WTC11 (cell line): ENCODE measurements around the gene TRIP13. TPM values are rescaled to one million over a fixed set of nuclear protein-coding genes. Genes with fewer than 3 reads are reported as not detected.
"Not testable (repeated sequence)": the region's sequence is repeated elsewhere in the genome, so short reads cannot be mapped to it uniquely, and the experiment has no call there.

Source experiments
- ATAC-seq: fragments of 200-7000 bp; cut with Tn5 transposase; 2 replicates; pipeline ENCODE4 v1.10.0; 2021; ENCODE audit warnings: mild to moderate bottlenecking, moderate library complexity
- CTCF ChIA-PET: fragments of 300-600 bp; sonication (Branson Sonifier 250); formaldehyde crosslinking; loops from one replicate; lab custom pipeline; 2021; ENCODE audit warnings: antibody characterized with exemption; lab: Charles Lee
- POLR2A ChIA-PET: fragments of 350-600 bp; sonication (Branson Sonifier 250); formaldehyde crosslinking; loops from one replicate; lab custom pipeline; 2021; ENCODE audit warnings: antibody characterized with exemption; lab: Charles Lee
- DNase-seq: peaks from one replicate; pipeline ENCODE4 v3.0.0; 2021; ENCODE audit warnings: low spot score
- H3K27ac Mint-ChIP-seq: 2 replicates; pipeline ENCODE4 v1.8.0; 2021; ENCODE audit warnings: mixed read lengths
- H3K27me3 Mint-ChIP-seq: 2 replicates; pipeline ENCODE4 v1.8.0; 2021; ENCODE audit warnings: low read depth, mild to moderate bottlenecking, moderate library complexity, mixed read lengths
- H3K36me3 Mint-ChIP-seq: 2 replicates; pipeline ENCODE4 v1.8.0; 2021; ENCODE audit warnings: mixed read lengths
- H3K4me1 Mint-ChIP-seq: 2 replicates; pipeline ENCODE4 v1.8.0; 2022; ENCODE audit warnings: mixed read lengths
- H3K4me3 Mint-ChIP-seq: 2 replicates; pipeline ENCODE4 v1.8.0; 2021; ENCODE audit warnings: mild to moderate bottlenecking, moderate library complexity, mixed read lengths
- H3K9me3 Mint-ChIP-seq: 2 replicates; pipeline ENCODE4 v1.8.0; 2021; ENCODE audit warnings: mixed read lengths
- ATF1 ChIP-seq: sonication (generic); formaldehyde crosslinking; IDR thresholded peaks from 2 replicates; pipeline ENCODE4 v1.8.1; 2023; ENCODE audit warnings: mild to moderate bottlenecking, moderate library complexity, missing genetic modification reagents
- CBFB ChIP-seq: sonication (generic); formaldehyde crosslinking; IDR thresholded peaks from 2 replicates; pipeline ENCODE4 v1.8.1; 2022; ENCODE audit warnings: mild to moderate bottlenecking, low read depth, missing genetic modification reagents
- CREB1 ChIP-seq: sonication (generic); formaldehyde crosslinking; IDR thresholded peaks from 2 replicates; pipeline ENCODE4 v1.8.0; 2023; ENCODE audit warnings: mild to moderate bottlenecking, missing genetic modification reagents
- ESRRA ChIP-seq: sonication (generic); formaldehyde crosslinking; IDR thresholded peaks from 2 replicates; pipeline ENCODE4 v1.8.1; 2022; ENCODE audit warnings: mild to moderate bottlenecking, missing genetic modification reagents, borderline replicate concordance
- ETV6 ChIP-seq: sonication (generic); formaldehyde crosslinking; IDR thresholded peaks from 2 replicates; pipeline ENCODE4 v1.8.1; 2022; ENCODE audit warnings: mild to moderate bottlenecking, missing genetic modification reagents
- GTF2I ChIP-seq: fragments of 250-450 bp; sonication (Bioruptor Pico); conservative IDR thresholded peaks from 2 replicates; pipeline ENCODE4 v1.4.0; 2021; ENCODE audit warnings: mild to moderate bottlenecking
- MXD4 ChIP-seq: fragments of 250-450 bp; sonication (Bioruptor Pico); IDR thresholded peaks from 2 replicates; pipeline ENCODE4 v1.8.0; 2021; ENCODE audit warnings: mild to moderate bottlenecking, moderate library complexity, borderline replicate concordance
- NFATC4 ChIP-seq: fragments of 250-450 bp; sonication (Bioruptor Pico); IDR thresholded peaks from 2 replicates; pipeline ENCODE4 v1.9.0; 2021; ENCODE audit warnings: mild to moderate bottlenecking
- NFE2L1 ChIP-seq: sonication (generic); formaldehyde crosslinking; IDR thresholded peaks from 2 replicates; pipeline ENCODE4 v1.8.1; 2023; ENCODE audit warnings: missing genetic modification reagents
- NR1H2 ChIP-seq: sonication (generic); formaldehyde crosslinking; IDR thresholded peaks from 2 replicates; pipeline ENCODE4 v1.9.0; 2021; ENCODE audit warnings: mild to moderate bottlenecking, moderate library complexity, missing genetic modification reagents
- SMAD3 ChIP-seq: sonication (generic); formaldehyde crosslinking; IDR thresholded peaks from 2 replicates; pipeline ENCODE4 v1.8.0; 2022; ENCODE audit warnings: missing genetic modification reagents, mild to moderate bottlenecking, borderline replicate concordance
- SMAD4 ChIP-seq: sonication (generic); formaldehyde crosslinking; IDR thresholded peaks from 2 replicates; pipeline ENCODE4 v1.8.0; 2022; ENCODE audit warnings: mild to moderate bottlenecking, missing genetic modification reagents
- SP1 ChIP-seq: sonication (generic); formaldehyde crosslinking; conservative IDR thresholded peaks from 2 replicates; pipeline ENCODE4 v1.8.1; 2022; ENCODE audit warnings: missing genetic modification reagents
- TEAD4 ChIP-seq: sonication (generic); formaldehyde crosslinking; IDR thresholded peaks from 2 replicates; pipeline ENCODE4 v1.8.0; 2022; ENCODE audit warnings: mild to moderate bottlenecking, missing genetic modification reagents
- ZNF121 ChIP-seq: sonication (generic); formaldehyde crosslinking; IDR thresholded peaks from 2 replicates; pipeline ENCODE4 v1.8.0; 2023; ENCODE audit warnings: missing genetic modification reagents
- total RNA-seq: library from RNA; stranded (reverse); gene quantifications from 3 replicates; pipeline ENCODE4 v1.2.3, GENCODE V29; 2021
- TF ChIP-seq, protein P1 (sequence below): sonication (generic); formaldehyde crosslinking; IDR thresholded peaks from 2 replicates; pipeline ENCODE4 v1.8.0; 2022; ENCODE audit warnings: mild to moderate bottlenecking, missing genetic modification reagents
- TF ChIP-seq, protein P2 (sequence below): fragments of 250-450 bp; sonication (Bioruptor Pico); IDR thresholded peaks from 2 replicates; pipeline ENCODE4 v1.9.0; 2021; ENCODE audit warnings: mild to moderate bottlenecking
- TF ChIP-seq, protein P3 (sequence below): sonication (generic); formaldehyde crosslinking; conservative IDR thresholded peaks from 2 replicates; pipeline ENCODE4 v1.8.1; 2023; ENCODE audit warnings: mild to moderate bottlenecking, low read depth, missing genetic modification reagents, moderate library complexity
- TF ChIP-seq, protein P4 (sequence below): sonication (generic); formaldehyde crosslinking; IDR thresholded peaks from 2 replicates; pipeline ENCODE4 v1.8.1; 2022; ENCODE audit warnings: low read depth, missing genetic modification reagents, borderline replicate concordance
- TF ChIP-seq, protein P5 (sequence below): sonication (generic); formaldehyde crosslinking; IDR thresholded peaks from 2 replicates; pipeline ENCODE4 v1.8.1; 2023; ENCODE audit warnings: mild to moderate bottlenecking, moderate library complexity, missing genetic modification reagents
- TF ChIP-seq, protein P6 (sequence below): sonication (generic); formaldehyde crosslinking; IDR thresholded peaks from 2 replicates; pipeline ENCODE4 v1.8.1; 2023; ENCODE audit warnings: mild to moderate bottlenecking, missing genetic modification reagents, moderate library complexity

TRIP13 gene
- total RNA-seq, 1 experiment from 2014 or later = 33.7 TPM

DNA sequence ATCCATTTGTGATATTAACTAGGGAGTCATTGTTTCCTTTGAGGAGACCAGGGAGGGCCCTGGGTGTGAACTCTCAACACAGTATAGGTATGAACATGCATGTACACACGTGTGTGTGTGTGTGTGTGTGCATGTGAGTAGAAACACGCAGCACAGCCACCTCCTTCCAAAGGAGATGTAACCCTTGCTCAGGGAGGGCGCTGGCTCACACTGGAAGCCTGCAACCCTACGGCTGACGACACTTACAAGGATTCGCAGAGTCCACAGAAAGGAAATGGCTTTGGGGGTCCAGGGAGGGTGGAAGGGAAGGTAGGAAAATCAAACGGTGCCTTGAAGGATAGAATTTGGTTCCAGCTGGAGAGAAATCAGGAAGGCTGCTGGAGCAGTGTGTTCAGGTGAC is 21.9 kb downstream of the TRIP13 start:
- POLR2A ChIA-PET = no interaction called here

DNA sequence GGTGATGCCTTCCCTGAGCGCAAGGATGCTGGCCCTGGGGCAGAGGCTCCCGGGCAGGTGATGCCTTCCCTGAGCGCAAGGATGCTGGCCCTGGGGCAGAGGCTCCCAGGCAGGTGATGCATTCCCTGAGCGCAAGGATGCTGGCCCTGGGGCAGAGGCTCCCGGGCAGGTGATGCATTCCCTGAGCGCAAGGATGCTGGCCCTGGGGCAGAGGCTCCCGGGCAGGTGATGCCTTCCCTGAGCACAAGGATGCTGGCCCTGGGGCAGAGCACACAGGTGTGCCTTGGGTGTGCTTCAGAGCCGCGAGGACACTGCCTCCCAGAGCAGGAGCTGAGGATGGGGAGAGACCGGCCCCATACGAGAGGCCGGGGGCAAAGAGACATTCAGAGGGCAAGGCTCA is 22.7 kb downstream of the TRIP13 start:
- H3K27ac Mint-ChIP-seq, POLR2A ChIA-PET, H3K4me3 Mint-ChIP-seq, H3K9me3 Mint-ChIP-seq, DNase-seq, ATAC-seq, H3K27me3 Mint-ChIP-seq, H3K4me1 Mint-ChIP-seq: not testable (repeated sequence)
- CTCF ChIA-PET = interaction anchor here (1.4 kb wide), 1 partner anchor 122 kb away, joined by 3 read pairs; no protein-coding TSS in a partner anchor
- peaks cover 68% of the 10 kb centered on the region for H3K36me3 Mint-ChIP-seq

More for the DNA sequence above, 21.9 kb downstream of the TRIP13 start:
- DNase-seq (no peak), ATAC-seq (no peak)
- H3K36me3 Mint-ChIP-seq = peaks cover 76% of the 10 kb centered on the region
- no peaks in the 10 kb centered on the region for H3K4me1 Mint-ChIP-seq
- no peaks in the 10 kb centered on the region for H3K27me3 Mint-ChIP-seq
- CTCF ChIA-PET = interaction anchor here (1.5 kb wide), 1 partner anchor 253 kb away, joined by 3 read pairs; no protein-coding TSS in a partner anchor
- TF ChIP-seq NFATC4 (CRISPR knock-in tag) (no peak), GTF2I (CRISPR knock-in tag) (no peak), ATF1 (CRISPR knock-in tag) (no peak), NR1H2 (CRISPR knock-in tag) (no peak), SMAD4 (CRISPR knock-in tag) (no peak), NFE2L1 (CRISPR knock-in tag) (no peak)
- TF ChIP-seq, protein P1, sequence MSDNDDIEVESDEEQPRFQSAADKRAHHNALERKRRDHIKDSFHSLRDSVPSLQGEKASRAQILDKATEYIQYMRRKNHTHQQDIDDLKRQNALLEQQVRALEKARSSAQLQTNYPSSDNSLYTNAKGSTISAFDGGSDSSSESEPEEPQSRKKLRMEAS (CRISPR knock-in tag) = no peak
- TF ChIP-seq, protein P2, sequence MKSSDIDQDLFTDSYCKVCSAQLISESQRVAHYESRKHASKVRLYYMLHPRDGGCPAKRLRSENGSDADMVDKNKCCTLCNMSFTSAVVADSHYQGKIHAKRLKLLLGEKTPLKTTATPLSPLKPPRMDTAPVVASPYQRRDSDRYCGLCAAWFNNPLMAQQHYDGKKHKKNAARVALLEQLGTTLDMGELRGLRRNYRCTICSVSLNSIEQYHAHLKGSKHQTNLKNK (CRISPR knock-in tag) = no peak
- TF ChIP-seq, protein P3, sequence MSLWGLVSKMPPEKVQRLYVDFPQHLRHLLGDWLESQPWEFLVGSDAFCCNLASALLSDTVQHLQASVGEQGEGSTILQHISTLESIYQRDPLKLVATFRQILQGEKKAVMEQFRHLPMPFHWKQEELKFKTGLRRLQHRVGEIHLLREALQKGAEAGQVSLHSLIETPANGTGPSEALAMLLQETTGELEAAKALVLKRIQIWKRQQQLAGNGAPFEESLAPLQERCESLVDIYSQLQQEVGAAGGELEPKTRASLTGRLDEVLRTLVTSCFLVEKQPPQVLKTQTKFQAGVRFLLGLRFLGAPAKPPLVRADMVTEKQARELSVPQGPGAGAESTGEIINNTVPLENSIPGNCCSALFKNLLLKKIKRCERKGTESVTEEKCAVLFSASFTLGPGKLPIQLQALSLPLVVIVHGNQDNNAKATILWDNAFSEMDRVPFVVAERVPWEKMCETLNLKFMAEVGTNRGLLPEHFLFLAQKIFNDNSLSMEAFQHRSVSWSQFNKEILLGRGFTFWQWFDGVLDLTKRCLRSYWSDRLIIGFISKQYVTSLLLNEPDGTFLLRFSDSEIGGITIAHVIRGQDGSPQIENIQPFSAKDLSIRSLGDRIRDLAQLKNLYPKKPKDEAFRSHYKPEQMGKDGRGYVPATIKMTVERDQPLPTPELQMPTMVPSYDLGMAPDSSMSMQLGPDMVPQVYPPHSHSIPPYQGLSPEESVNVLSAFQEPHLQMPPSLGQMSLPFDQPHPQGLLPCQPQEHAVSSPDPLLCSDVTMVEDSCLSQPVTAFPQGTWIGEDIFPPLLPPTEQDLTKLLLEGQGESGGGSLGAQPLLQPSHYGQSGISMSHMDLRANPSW = no peak
- H3K9me3 Mint-ChIP-seq = no peaks in the 10 kb centered on the region
- H3K27ac Mint-ChIP-seq = no peak overlapping the region
- H3K4me3 Mint-ChIP-seq = no peak overlapping the region

DNA sequence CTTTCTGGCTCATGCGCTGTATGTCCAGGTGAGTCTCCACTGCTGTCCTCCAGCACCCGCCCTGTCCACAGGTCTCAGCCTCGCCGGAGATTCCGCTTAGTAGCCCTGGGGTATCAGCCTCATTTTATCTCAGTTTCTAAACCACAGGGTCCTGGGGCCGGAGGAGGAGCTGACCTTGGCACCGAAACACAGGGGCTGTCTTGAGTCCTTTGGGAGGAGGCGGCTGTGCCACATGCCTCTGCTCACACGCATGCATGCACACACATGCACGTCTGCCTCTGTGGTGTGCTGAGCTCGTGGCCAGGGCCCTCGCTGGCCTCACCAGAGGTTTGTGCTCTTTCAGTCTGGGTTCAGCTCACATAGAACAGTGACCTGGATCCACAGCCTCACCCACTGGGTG is 23.3 kb downstream of the TRIP13 start:
- no peaks in the 10 kb centered on the region for H3K4me1 Mint-ChIP-seq
- CTCF ChIA-PET = interaction anchor here (1.4 kb wide), 1 partner anchor 122 kb away, joined by 3 read pairs; no protein-coding TSS in a partner anchor
- DNase-seq = no peak
- no peak overlapping the region for H3K27ac Mint-ChIP-seq
- POLR2A ChIA-PET = no interaction called here
- no peaks in the 10 kb centered on the region for H3K27me3 Mint-ChIP-seq
- H3K36me3 Mint-ChIP-seq = peaks cover 66% of the 10 kb centered on the region
- no peak overlapping the region for H3K4me3 Mint-ChIP-seq
- no peaks in the 10 kb centered on the region for H3K9me3 Mint-ChIP-seq
- ATAC-seq = no peak
- TF ChIP-seq ZNF121 (CRISPR knock-in tag) = no peak
- no peak for TF ChIP-seq CBFB
- TF ChIP-seq, protein P2 (CRISPR knock-in tag) = no peak
- no peak for TF ChIP-seq MXD4 (CRISPR knock-in tag)
- TF ChIP-seq SMAD4 (CRISPR knock-in tag) = no peak
- TF ChIP-seq, protein P4, sequence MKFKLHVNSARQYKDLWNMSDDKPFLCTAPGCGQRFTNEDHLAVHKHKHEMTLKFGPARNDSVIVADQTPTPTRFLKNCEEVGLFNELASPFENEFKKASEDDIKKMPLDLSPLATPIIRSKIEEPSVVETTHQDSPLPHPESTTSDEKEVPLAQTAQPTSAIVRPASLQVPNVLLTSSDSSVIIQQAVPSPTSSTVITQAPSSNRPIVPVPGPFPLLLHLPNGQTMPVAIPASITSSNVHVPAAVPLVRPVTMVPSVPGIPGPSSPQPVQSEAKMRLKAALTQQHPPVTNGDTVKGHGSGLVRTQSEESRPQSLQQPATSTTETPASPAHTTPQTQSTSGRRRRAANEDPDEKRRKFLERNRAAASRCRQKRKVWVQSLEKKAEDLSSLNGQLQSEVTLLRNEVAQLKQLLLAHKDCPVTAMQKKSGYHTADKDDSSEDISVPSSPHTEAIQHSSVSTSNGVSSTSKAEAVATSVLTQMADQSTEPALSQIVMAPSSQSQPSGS (CRISPR knock-in tag) = no peak
- no peak for TF ChIP-seq SP1 (CRISPR knock-in tag)
- TF ChIP-seq CREB1 (CRISPR knock-in tag) = no peak
- no peak for TF ChIP-seq SMAD3 (CRISPR knock-in tag)
- TF ChIP-seq ESRRA = no peak
- TF ChIP-seq ETV6 (CRISPR knock-in tag) = no peak
- TF ChIP-seq, protein P1 (CRISPR knock-in tag) = no peak
- TF ChIP-seq, protein P5, sequence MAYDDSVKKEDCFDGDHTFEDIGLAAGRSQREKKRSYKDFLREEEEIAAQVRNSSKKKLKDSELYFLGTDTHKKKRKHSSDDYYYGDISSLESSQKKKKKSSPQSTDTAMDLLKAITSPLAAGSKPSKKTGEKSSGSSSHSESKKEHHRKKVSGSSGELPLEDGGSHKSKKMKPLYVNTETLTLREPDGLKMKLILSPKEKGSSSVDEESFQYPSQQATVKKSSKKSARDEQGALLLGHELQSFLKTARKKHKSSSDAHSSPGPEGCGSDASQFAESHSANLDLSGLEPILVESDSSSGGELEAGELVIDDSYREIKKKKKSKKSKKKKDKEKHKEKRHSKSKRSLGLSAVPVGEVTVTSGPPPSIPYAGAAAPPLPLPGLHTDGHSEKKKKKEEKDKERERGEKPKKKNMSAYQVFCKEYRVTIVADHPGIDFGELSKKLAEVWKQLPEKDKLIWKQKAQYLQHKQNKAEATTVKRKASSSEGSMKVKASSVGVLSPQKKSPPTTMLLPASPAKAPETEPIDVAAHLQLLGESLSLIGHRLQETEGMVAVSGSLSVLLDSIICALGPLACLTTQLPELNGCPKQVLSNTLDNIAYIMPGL (CRISPR knock-in tag) = no peak
- TF ChIP-seq, protein P6, sequence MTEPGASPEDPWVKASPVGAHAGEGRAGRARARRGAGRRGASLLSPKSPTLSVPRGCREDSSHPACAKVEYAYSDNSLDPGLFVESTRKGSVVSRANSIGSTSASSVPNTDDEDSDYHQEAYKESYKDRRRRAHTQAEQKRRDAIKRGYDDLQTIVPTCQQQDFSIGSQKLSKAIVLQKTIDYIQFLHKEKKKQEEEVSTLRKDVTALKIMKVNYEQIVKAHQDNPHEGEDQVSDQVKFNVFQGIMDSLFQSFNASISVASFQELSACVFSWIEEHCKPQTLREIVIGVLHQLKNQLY (CRISPR knock-in tag) = no peak
- TF ChIP-seq TEAD4 = no peak
- no peak for TF ChIP-seq NFATC4 (CRISPR knock-in tag)
- TF ChIP-seq, protein P3 = no peak
